ENCODE measurements around the gene COMMD10.

- TF ChIP-seq CTCF (optimal IDR thresholded peaks at IDR 0.05 in 1 of 3, IDR thresholded peaks at IDR 0.05 in 1 of 3, conservative IDR thresholded peaks at IDR 0.05 in 1 of 3; ENCODE audit: extremely low read depth in 1 of 3, insufficient read depth in 2 of 3, low read length in 3 of 3), result no peak
- no peak for TF ChIP-seq EZH2 (IDR thresholded peaks at IDR 0.05; ENCODE audit: low read length)
Measured at GRCh38 chr5:116157902-116158301, 73.1 kb downstream of the COMMD10 start.
